Upper lobe of left lung (tissue), 4 donors: Measurements from ENCODE around the gene STOML1.
"Not testable (repeated sequence)": the region's sequence is repeated elsewhere in the genome, so short reads cannot be mapped to it uniquely, and the experiment has no call there.

Experiments
- CTCF ChIP-seq, 6 experiments: fragments of 450-650 bp in 4 of 6; fragments of 200-600 bp in 2 of 6; sonication (generic) in 2 of 6; IDR thresholded peaks; one replicate each; pipeline ENCODE4 v1.5.1; 2016 to 2019; ENCODE audit warnings: antibody characterized with exemption in 6 of 6
- EP300 ChIP-seq, 4 donors: sonication (generic); formaldehyde crosslinking; IDR thresholded peaks; one replicate each; pipeline ENCODE4 v1.5.1; 2017; ENCODE audit warnings: antibody characterized with exemption in 4 of 4, control low read depth in 2 of 4
- POLR2A ChIP-seq, 4 donors: fragments of 450-650 bp; IDR thresholded peaks; one replicate each; pipeline ENCODE4 v1.5.1; 2016 to 2017; ENCODE audit warnings: antibody characterized with exemption in 4 of 4, mild to moderate bottlenecking in 2 of 4
- POLR2AphosphoS5 ChIP-seq, 2 donors: sonication (generic); formaldehyde crosslinking; IDR thresholded peaks; one replicate each; pipeline ENCODE4 v1.5.1; 2017; ENCODE audit warnings: antibody characterized with exemption in 2 of 2

DNA sequence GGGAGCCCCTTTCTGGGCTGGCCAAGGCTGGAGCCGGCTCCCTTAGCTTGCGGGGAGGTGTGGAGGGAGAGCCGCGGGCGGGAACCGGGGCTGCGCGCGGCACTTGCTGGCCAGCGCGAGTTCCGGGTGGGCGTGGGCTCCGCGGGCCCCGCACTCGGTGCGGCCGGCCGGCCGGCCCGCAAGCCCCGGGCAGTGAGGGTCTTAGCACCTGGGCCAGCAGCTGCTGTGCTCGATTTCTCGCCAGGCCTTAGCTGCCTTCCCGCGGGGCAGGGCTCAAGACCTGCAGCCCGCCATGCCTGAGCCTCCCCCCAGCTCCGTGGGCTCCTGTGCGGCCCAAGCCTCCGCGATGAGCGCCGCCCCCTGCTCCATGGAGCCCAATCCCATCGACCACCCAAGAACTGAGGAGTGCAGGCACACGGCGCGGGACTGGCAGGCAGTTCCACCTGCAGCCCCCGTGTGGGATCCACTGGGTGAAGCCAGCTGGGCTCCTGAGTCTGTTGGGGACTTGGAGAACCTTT is 18.4 kb downstream of the STOML1 start:
- TF ChIP-seq EP300, POLR2AphosphoS5, CTCF, POLR2A (IDR thresholded peaks at IDR 0.05): not testable (repeated sequence)
